NCI-H1105 treated with DMSO at 0.1 percent for 48 hours (cell line): ENCODE measurements around the gene OSBPL10.
"Not testable (repeated sequence)": the region's sequence is repeated elsewhere in the genome, so short reads cannot be mapped to it uniquely, and the experiment has no call there.

Source experiments
- DNase-seq: peaks from one replicate; lab custom pipeline; 2025; lab: John Stamatoyannopoulos, UW

OSBPL10 gene

DNA sequence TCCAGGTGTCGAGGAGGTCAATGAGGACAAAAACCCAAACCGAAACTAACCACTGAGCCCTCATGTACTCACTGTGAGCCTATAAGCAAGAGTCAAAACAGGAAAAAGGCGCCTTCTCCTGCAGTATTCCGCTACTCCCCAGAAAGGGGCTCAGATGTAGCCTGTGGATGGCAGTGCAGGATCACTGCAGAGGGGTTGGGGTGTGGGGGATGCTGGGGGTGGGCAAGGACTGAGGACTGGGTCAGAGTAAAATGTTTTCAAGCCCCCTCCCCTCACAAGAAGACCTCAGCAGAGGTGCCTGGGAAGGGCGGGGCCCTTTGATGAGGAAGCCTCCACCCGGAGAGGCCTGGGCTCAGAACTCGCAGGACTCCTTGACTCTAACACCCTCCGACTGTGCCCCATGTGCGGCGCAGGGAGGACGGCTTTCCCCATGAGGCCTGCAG lies 170.1 kb downstream of the OSBPL10 start:
- DNase-seq, result no peak

DNA sequence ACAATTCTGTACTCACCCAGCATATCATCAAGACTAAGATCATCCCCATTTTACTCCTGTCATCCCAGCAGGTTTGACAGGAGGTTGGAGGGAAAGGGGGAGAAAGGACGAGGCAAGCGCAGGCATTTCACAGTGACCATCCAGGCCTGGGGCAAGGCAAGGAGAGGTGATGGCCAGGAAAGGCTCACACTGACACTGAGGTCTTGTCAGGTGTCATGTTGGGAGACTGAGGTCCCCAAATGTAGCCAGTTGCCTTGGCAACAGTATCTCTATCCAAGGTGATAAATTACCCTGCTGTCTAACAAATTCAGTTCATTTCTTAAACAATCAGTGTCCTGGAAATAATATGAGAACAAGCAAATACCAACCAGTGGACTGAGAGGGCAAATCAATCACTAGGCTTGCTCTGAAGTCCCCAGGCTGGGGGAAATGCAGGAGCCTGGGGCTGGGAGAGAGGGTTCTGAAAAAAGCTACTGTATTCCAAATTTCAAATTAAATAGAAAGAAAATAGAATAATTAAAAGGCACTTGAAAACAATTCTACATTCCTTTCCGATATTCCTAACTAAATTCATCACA lies 172.8 kb downstream of the OSBPL10 start:
- DNase-seq, result no peak

DNA sequence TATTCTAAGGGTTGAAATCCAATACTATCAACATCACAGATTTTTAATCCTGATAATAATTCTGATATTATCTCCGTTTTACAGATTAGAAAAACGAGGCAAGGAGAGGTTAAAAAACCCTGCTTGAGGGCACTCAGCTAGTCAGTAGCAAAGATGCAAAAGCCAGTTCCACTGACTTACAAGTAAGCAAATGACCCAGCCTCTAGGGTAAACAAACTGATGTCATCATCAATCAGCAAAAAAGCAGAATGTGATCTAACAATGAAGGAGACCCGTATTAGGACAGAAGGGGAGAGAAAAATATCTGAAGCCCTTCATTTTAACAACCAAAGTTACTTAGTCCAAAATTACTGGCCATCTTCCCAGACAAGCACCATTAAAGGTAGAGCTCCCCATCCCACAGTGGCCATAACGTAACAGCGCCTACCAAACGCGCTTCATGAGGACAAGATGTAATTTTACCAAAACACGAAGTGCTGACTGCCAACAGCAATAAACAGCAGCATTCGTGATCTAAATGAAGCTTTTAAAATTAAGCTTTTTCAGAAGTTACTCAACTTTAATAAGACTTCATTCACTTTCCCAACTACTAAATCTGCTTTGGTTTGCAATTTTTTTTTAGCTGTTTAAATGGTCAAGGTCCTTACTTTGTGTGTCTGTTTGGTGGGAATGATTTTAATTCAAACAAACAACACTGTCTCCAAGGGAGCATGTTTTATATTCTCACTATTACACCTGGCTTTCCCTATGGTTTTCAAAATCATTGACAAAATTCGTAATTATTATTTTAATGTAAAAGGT lies 176.6 kb downstream of the OSBPL10 start:
- DNase-seq, result no peak

DNA sequence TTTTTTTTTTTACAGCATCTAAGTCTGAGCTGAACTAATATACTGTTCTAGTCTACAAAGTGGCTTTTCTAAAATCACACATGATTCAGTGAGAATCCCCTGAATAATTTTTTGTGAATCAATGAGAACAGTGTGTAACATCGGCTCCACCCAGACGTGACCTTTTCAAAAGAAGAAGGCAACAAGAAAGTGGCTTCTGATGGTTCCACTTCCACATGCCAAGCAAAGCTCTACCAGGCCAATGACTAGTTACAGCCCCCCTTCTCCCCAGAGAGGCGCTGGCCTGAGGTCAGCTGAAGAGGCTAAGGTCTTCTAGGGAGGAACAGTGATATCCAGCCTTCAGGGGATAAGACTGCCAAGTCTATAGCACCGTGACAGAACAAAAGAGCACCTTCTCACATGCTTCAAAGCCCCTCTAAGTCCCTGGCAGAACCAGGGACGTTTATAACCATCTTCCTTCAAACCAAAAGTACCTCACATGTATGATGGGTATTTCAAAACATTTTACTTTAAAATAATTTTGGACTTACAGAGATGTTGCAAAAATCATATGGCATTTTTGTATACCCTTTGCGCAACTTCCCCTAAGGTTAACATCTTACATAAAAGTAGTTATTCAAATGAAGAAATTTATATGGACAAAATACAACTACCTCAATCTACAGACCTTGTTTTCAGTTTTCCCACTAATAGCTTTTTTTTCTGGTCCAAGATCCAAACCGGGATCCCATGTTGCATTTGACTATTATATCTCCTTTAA lies 177.9 kb downstream of the OSBPL10 start:
- no peak for DNase-seq

DNA sequence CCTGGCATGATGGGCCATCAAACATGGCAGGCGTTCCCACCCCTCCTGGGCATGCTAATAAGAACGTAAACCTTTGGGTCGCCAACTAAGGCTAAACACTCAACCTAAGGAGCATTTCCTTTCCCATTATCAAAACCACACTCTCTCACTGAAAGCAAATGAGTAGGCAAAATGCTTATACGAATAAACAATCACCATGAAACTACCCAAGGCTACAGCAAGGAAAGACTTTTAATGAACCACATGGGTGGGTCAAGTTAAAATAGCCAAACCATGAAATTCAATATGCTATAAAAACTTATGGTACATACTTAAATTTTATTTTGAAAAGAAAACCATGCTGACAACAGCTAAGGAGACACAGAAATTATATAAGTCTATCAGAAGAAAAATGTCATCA lies 180.6 kb downstream of the OSBPL10 start:
- DNase-seq, result no peak

- DNase-seq, result no peak
These were observed 182.2 kb downstream of the OSBPL10 start for GRCh38 chr3:31798840-31799239.

DNA sequence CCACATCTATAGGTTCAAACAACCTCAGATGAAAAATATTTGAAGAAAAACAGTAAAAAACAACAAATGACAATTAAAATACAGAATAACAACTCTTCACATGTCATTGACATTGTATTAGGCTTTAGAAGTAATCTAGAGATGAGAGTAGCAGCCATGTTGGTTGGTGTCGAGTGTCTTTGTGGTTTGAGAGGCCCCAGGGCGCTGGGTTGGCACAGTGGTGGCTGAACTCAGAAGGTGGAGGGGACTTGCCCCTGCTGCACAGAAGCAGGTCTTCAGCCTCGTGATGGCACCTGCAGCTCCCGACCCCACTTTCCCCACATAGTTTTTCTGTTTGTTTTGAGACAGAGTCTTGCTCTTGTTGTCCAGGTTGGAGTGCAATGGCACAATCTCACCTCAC lies 187.2 kb downstream of the OSBPL10 start:
- DNase-seq, result no peak

DNA sequence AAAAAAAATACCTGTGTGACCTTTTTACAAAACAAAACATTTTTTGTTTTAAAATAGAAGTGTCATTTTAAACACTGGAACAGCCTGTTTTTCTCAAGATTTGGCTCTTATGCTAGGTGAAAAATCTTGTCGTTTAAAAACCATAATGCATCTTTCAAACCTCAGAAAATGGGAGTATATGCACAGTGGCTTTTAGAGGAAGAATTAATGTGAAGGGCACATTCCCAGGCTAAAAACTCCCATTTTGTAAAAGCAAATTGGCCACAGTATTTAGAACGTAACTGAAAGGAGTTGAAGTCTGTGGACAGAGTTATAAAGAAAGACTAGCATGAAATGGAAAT lies 190.0 kb downstream of the OSBPL10 start:
- no peak for DNase-seq

GRCh38 chr3:31790193-31791089 lies 190.6 kb downstream of the OSBPL10 start:
- no peak for DNase-seq

DNA sequence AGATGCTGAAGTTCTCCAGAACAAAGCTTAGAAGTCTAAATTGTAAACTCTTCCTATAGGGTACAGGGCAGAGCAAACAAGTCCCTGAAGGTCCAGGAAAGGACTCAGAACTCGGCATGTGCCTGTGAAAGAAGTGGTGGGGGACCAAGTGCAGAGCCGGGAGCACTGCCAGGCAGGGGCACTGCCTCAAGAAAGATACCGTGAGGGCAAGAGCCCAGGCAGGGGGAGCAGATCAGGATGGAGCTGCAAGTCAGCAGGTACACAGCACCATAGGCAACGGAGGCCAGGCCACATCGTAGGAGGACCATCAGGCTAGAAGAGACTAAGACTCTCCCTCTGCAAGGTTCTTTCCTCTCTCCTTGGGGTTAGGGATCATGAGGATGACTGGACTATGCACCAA lies 191.6 kb downstream of the OSBPL10 start:
- DNase-seq, result no peak

DNA sequence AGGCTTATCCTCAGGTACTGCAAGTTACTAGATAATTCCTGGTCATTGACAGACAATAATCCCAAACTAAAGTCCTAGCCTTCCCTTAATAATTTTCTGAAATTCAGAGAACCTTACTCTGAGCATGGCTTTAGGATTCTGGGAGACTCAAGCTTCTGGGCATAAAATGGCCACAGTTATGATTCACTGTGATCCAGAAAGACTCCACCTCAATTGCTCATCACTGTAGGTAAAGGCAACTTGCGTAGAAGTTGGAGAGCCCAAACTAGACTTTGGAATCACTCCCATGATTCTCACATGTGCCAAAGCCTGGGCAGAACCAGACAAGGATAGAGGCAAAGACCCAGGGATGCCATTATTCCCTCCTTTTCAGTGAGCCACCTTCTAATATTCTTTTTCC lies 195.3 kb downstream of the OSBPL10 start:
- DNase-seq, result no peak

DNA sequence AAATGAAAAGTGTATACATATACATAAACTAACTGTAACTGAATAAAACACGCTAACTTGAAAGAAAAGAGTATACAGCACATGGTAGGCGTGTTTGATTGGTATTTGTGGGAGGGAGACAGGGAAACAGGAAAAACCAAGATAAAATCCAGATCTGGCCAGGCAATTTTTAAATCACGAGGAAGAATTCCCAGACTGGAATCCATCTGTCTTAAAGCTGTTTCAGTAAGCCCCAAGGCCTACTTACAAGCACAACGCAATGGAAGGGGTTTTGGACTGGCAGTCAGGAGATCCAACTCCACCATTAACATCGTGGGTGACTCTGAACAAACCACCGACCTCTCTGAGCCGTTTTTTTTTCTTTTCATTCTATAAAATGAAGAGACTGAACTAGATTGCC lies 195.8 kb downstream of the OSBPL10 start:
- no peak for DNase-seq

DNA sequence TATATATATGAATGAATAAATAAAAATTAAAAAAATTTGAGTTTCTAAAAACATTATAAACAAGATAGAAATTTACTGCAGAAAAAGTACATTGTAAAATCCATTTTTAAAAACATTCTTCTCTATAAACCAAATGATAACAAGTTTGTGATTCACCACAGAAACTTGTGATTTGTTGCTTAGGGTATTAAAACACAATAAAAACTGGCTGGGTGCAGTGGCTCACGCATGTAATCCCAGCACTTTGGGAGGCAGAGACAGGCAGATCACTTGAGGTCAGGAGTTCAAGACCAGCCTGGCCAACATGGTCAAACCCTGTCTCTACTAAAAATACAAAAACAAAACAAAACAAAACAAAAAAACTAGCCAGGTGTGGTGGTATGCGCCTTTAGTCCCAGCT lies 197.2 kb downstream of the OSBPL10 start:
- DNase-seq, result not testable (repeated sequence)

DNA sequence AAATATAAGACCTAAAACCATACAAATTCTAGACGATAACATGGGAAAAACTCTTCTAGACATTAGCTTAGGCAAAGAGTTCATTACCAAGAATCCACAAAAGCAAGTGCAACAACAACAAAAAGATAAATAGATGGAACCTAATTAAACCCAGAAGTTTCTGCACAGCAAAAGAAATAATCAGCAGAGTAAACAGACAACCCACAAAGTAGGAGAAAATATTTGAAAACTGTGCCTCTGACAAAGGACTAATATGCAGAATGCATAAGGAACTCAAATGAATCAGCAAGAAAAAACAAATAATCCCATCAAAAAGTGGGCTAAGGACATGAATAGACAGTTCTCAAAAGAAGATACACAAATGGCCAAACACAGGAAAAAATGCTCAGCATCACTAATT lies 198.8 kb downstream of the OSBPL10 start:
- DNase-seq, result not testable (repeated sequence)

DNA sequence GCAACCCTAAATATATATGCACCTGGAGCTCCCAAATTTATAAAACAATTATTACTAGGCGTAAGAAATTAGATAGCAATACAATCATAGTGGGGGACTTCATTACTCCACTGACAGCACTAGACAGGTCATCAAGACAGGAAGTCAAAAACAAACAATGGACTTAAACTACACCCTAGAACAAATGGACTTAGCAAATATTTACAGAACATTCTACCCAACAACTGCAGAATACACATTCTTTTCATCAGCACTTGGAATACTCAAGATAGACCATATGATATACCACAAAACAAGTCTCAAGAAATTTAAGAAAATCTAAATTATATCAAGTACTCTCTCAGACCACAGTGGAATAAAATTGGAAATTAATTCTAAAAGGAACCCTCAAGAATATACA lies 201.5 kb downstream of the OSBPL10 start:
- DNase-seq, result no peak

GRCh38 chr3:31777887-31778286 lies 203.2 kb downstream of the OSBPL10 start:
- no peak for DNase-seq

DNA sequence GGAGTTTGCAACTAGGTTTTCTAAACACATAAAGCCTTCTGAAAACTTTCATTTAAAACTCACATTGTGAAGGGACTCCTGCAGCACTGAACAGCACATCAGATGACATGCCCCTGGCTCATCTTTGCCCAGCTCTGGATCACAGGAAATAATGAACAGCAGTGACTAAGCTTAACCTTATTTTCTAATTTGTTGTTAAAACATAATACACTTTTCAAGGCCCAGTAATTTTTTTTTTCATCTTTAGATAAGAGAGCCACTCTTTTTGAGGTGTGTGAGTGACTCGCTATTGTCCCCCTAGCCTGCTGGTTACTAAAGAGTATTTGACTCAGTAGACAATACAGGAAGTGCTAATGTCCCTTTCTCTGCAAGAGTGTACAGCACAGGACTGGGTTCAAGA lies 204.0 kb downstream of the OSBPL10 start:
- no peak for DNase-seq

- DNase-seq, result no peak
These were observed 205.0 kb downstream of the OSBPL10 start for GRCh38 chr3:31776016-31776415.

- DNase-seq, result no peak
These were observed 205.7 kb downstream of the OSBPL10 start for GRCh38 chr3:31775383-31775782.

GRCh38 chr3:31772758-31773473 lies 208.1 kb downstream of the OSBPL10 start:
- DNase-seq, result no peak

DNA sequence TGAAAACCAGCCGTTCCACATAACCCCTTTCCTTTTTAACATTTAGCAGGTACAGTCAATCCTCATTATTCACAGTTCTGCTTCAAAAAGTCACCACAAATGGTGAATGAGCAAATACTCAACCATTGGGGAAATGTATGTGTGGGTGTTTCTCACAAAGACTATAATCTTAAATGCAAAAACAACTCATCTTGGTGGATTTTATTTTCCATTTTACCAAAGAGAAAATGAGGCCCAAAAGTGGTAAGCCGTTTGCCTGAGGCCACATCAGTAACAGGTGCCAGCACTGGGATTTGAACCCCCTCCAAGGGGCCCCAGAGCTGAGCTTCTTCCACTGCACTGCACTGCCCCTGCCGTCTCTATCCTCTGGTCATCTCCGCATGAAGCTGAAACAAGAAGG lies 208.8 kb downstream of the OSBPL10 start:
- DNase-seq, result no peak
